HT1080 (cell line): ENCODE measurements around the gene RUNDC3A. TPM values are rescaled to one million over a fixed set of nuclear protein-coding genes. Genes with fewer than 3 reads are reported as not detected.
A peak's percentile ranks its signal among the peaks of the same experiment; 100 is the strongest.

Experiments
- DNase-seq: peaks from one replicate; pipeline ENCODE4 v3.0.0-alpha.2; 2015; ENCODE audit warnings: low read depth
- polyA plus RNA-seq, 2 experiments: library from polyadenylated mRNA; depleted of rRNA; stranded (reverse); fragments of >200 nt; gene quantifications; 2 replicates each; pipeline ENCODE4 v1.2.3, GENCODE V29; 2015
- total RNA-seq: library from RNA; depleted of rRNA; stranded (reverse); fragments of >200 nt; shearing (Covaris generic); gene quantifications from 2 replicates; pipeline ENCODE4 v1.2.3, GENCODE V29; 2014; rRNA removed

RUNDC3A gene
- 0.31 and 1.9 TPM in 2 replicates for total RNA-seq
- 1.5 and 2.3 TPM in 2 replicates for polyA plus RNA-seq (2015; cell fraction: cytosol; rRNA removed)
- 0.46 and 0.65 TPM in 2 replicates for polyA plus RNA-seq (2015; cell fraction: nucleus; rRNA removed)

DNA sequence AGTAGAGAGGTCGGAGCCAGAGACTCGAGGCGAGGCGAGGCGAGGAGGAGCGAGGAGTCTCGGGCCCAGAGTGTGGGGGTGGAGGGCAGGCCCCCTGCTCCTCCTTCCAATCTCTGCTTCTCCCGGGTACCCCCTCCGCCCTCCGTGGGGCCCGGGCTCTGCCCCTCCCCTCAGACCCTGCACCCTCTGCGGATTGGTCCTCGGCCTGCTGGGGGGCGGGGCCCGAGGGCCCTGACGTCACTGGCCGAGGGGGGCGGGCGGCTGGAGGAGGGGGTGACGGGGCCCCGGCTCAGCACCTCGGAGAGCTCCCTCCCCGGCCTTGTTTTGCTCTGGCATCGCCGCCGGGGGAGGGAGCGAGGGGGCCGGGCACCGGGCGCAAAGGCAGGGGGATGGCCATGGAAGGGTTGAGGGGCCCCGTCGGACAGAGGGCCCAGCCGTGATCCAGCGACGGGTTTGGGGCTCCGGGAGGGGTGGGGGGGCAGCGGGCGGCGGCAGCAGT, at the start of gene RUNDC3A:
Gene RUNDC3A, plus strand, starts transcription at position 282 of the 499 bp plus-strand sequence. CDS start 232 bp downstream, outside the sequence.
- no peak for DNase-seq

DNA sequence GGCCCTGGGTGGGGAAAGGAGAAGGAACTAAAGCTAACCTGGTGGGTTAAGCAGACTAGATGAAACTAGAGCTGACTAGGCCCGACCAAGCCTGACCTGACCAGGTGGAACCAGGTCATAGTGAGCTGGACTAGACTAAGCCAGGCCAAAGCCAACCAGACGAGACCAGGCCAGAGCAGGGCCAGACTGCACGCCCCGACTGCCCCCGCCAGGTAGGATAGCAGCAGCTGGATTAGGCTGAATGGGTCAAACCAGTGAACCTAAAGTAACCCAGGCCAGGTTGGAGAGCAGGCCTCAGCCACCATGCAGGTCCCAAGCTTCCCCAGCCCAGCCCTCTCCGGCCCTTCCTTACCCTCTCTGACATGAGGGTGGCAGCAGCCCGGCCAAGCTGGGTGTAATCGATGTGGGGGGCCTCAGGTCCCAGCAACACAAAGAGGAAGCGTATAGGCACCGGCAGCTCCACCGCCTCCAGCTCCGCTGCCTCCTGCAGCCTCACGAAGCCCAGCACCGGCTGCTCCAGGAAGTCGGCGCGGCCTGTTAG, 49.5 kb upstream of the RUNDC3A start:
- no peak for DNase-seq

DNA sequence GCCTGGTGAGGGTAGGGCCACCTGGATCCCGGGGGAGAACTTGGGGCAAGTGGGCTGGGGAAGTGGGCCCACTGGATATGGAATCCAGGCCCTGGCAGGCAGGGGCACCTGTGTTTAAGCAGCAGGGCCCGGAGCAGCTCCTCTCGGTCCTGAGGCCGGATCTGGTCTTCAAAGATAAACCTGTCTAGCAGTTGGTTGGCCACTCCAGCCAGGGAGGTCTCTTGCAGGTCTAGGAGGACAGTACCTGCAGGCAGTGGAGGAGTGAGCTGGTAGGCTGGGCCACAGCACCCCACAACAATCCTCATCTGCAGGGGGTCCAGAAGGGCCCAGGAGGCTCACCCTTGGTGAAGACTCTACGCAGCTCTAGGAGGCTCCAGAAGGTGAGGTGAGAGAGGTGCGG, 48.1 kb upstream of the RUNDC3A start:
- no peak for DNase-seq

DNA sequence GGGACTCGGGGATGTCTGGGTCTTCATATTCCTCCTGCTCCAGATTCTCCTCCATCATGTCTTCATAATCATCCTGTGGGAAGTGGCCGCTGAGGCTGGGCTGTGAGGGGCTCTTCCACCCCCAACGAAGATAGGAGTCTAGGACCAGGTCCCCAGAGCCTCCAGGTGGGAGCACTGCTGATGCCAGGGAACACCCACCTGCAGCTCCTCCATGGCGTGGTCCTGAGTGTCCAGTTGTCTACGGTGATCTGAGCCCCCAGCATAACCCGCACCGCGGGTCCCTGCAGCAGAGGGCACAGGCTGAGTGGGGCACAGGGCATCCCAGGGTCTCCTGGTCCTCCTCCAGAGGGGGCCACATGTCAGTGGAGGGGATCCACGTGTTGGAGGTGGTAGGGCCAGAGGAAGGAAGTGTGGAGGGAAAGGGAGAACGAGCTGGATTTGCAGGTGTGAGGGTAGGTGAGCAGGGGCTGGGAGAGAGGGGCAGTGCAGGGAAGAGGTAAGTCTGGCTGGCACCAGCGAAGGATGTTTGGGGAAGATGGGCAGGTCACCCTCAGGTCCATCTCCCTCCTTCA, 45.7 kb upstream of the RUNDC3A start:
- no peak for DNase-seq

DNA sequence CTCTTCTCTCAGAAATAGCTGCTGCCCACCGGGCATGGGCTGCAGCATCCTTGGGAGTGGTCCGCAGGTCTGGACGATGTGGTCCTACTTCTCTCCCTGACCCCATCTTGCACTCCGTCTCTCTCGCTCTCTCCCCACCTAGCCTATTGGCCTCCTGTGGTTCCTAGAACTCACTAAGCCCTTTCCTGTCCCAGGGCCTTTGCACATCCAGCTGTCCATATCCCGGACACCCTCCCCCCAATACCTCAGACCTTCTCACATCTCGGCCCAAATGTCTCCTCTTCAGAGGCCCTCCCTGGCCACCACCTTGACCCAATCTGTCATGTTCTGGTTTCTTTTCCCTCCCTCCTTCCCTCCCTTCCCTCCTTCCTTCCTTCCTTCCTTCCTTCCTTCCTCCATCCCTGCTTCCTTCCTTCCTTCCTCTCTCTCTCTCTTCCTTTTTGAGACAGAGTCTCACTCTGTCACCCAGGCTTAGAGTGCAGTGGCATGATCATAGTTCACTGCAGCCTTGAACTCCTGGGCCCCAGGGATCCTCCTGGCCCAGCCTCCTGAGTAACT, 45.0 kb upstream of the RUNDC3A start:
- DNase-seq = no peak

DNA sequence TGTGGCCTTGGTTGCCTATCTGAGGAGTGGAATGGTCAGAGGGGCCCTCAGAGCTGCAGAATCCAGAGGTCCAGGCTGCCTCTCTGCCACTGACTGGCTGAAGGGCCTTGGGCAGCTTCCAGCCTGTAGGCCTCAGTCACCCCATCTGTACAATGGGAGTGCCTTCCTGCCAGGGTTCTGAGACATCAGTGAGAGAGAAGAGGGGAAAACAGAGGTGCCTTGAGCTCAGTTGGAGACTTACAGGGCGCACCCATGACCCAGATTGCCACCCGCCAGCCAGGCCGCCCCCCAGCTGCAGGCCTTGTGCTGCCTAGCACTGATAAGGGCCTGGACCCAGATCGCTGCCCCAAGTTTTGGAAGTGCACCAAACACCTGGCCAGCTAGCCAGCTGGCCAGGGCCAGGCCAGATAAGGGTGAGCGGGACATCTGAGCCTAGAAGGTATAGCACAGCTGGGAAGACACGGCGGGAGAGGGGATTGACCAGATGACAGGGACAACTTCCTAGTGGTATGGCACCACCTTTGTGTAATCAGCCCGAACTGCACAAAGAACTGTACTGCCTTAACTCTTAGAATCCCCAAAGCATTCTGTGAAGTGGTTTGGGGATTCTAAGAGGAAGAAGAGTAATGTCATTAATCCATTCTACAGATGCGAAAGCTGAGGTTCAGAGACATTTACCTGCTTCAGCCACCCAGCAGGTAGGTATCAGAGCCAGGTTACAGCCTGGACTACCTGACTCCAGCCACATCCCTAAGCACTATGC, 41.8 kb upstream of the RUNDC3A start:
- DNase-seq = no peak

DNA sequence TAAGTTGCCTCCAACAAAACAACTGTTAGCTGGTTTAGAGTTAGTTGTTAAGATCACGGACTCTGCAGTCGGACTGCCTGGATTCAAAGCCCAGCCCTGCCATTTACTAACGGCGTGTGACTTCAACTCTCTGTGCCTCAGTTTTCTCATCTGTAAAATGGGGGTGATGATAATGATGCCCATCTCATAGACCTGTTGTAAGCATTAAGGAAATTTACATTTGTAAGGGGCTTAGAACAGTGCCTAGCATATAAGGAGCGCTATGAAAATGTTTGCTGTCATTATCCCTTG, 41.3 kb upstream of the RUNDC3A start:
- DNase-seq = no peak

DNA sequence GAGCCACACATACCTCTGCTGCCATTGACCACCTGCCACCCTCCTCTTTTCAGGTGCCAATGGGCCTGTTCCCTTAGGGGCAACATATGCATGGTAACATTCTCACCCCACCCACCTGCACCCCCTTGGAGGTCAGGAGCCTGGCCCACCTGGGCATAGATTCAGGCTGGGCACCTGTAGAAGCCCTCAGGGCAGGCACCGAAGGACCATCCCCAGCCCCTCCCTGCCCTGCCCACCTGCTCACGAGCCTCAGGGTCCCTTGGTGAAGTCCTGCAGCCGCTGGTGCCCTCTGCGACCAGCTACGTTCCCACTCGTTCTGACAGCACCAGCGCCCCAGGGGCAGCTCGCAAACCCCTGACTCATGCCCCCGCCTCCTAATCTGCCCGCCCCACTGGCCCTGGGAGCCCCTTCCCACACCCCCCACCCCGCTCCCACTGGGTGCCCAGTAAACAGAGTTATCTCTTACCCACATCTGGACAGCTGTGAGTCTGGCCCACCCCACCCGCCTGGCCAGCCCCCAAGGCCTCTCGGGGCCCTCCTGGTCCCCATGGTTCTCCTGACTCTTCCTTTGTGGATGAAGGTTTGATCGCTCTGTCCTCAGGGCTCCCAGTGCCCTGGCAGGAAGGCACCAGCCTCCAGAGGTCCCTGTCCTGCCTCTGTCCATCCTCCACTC, 40.4 kb upstream of the RUNDC3A start, which contains the start of gene SLC4A1:
Gene SLC4A1, minus strand, starts transcription at position 318 of the 673 bp plus-strand sequence. CDS start 5,269 bp downstream, outside the sequence.
- DNase-seq = no peak

DNA sequence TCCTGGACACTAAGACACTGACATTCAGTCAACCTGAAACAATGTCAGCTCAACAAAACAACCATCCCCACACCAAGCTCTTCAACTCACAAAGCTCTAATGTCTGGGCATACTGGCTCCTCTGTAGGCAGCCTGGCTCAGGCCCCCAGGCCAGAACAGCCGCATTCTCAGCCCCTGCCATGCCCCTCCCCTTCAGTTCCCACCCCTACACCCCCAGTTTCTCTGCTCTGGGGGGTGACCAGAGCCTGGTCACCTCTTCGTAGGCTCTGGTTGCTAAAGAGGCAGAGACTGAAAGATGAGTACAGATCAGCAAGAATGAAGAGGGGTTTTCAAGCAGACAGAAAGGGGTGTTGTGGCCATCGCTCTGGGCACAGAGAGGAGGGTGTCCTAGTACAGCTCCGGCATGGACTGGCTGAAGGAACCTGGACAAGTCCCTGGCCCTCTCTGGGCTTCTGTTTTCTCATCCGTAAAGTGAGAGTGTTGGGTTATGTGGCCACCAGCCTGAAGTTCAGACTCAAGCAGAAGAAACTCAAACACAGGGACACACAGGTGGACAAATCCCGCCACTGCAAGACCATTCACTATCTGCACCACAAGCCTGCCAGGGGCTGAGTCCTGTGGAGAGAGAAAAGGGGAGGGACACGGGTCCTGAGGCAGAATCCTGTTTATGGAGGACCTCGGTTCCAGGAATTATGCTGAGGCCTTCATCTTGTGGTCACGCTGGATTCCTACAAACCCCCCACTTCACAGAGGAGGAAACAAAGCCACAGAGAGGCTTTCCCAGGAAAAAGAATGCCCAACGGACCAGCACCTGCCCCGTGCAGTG, 39.5 kb upstream of the RUNDC3A start:
- DNase-seq = no peak

DNA sequence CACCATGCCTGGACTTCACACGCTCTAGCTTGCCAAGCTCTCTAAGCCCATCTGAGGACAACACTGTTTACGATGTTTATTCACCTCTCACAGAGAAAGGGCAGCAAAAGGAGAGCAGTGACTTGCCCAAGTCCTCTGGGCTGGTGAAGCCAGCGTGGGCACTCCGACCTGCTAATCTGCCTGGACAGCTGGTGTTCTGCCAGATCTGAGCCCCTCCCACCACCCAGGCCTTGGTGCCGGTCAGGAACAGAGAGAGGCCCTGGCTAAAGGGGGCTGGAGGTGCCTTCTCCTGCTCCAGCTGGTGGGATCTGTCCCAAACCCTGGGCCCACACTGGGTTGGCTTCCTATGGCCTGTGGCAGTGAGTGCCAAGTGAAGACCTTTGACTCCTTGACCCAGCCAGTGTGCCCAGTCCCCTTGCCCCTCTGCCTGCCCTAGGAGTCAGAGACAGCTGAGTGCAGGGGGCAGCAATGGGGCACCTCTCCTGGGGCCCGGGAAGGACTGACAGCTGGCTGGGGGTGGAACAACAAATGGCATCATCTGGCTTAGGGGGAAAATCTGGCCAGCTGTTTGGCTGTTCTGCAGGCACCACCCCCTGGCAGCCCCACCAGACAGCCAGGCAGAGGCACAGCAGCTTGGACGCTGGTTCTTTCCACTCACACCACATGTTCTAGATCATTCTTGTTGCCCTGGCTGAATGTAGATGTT, 38.7 kb upstream of the RUNDC3A start:
- DNase-seq = no peak

DNA sequence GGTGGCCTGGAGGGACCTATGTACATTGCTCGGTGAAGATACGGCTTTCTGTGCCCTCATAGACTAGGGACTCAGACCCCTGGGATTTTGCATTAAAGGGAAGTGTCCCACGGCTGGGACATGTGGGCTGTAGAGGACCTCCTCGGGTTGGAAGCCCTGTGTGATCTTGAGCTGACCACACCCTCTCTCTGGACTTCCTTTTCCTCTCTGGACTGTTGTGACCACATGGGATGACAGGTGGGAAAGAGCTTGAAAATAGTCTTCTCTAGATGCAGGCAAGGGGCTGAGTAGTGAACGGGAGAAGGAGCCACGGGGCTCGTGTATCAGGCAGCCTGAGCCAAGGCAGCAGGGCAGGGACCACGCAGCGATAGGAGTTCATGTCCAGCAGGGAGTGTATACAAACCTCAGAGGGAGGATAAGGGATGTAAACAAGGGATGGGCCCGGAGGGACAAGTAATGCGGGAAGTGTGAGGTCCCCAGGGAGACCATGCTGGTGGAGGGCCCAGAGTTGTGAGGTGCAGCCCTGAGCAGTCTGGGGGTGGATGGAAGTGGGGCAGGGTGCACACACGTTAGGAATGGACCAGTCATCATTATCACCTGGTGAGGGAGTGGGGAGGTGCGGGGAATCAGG, 36.0 kb upstream of the RUNDC3A start:
- no peak for DNase-seq

DNA sequence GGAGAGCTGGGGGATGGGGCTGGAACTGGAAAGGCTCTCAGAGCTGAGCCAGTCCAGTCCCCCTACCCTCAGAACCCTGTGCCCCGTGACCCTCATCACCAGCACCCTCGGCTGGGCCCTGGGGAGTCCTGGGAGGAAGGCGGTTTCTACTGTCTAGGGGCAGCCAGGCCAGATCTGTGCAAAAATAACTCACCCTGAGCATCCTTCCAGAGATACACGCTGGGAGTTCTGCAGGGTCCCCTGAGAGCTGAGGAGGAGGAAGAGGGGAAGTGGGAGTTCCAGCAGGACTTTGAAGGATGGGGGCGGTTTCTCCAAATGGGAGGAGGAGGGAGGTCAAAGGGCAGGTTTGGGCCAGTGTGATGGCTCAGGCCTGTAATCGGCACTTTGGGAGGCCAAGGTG, 35.4 kb upstream of the RUNDC3A start:
- DNase-seq = no peak

DNA sequence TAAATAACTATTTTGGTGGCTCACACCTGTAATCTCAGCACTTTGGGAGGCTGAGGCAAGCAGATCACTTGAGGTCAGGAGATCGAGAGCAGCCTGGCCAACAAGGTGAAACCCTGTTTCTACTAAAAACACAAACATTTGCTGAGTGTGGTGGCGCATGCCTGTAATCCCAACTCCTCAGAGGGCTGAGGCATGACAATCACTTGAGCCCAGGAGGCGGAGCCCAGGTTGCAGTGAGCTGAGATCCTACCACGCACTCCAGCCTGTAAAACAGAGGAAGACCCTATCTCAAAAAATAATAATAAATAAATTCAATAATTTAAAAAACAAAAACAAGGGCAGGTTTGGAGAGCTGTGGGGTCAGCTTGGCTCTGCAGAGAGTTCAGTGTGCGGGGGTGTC, 34.8 kb upstream of the RUNDC3A start:
- DNase-seq = no peak

DNA sequence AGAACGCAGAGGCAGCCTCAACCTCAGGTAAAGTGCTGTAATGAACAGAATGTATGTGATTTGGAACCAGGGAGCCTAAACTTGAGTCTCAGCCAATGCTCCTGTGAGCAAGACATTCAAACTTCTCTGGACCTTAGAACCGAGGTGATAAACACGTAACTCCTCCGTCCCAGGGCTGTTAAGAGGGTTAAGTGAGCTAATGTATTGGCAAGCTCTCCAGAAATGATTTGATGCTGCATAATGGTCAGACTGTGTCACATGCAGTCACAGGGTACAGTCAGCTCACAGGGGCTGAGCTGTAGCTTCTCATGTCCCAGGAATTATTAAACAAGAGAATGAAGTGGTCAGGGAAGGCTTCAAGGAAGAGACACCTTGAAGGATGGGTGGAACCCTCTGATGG, 30.4 kb upstream of the RUNDC3A start:
- no peak for DNase-seq

DNA sequence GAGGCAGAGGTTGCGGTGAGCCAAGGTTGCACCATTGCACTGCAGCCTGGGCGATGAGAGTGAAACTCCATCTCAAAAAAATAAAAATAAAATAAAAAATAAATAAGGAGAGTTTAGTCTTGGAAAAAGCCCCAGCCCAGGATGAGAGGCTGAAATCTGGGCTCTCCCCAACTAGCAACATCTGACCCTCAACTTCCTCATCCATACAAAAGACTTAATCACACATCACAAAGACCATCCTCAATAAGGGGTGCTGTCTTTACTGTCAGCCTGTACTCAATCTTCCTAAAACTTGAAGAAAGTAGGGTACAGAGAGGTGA, 29.1 kb upstream of the RUNDC3A start:
- no peak for DNase-seq

DNA sequence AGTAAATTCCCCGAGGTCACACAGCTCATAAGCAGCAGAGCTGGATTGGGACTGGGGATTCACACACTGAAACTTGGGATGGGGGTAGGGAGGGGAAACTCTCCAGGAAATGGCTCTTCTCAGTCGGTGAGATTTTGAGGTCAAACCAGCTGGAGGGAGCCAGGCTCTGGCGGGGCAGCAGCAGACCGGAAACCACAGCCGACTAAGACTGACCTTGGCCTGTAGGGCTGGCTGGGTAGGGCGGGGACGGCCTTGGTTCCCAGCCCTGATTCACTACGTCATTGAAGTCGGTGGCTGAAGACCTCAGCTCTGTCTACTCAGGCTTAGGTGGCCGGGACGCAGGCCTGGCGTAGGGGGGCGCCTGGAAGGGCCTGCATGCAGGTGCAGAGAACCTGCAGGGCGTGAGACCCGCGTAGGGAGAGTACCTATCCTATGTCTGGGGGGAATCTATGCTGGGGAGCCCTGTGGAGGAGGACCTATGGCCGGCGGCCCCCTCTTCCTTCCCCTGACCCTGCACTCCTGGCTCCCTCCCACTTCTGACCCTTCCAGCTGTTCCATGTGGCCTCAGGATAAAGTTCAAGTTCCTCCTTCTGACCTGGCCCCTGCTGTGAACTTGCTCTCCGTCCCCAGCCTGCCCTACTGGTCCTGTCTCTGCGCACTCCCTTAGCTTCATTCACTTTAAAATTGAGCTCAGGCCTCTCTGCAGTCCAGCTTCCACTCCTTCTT, 28.6 kb upstream of the RUNDC3A start:
- peak; percentile 97 for DNase-seq

DNA sequence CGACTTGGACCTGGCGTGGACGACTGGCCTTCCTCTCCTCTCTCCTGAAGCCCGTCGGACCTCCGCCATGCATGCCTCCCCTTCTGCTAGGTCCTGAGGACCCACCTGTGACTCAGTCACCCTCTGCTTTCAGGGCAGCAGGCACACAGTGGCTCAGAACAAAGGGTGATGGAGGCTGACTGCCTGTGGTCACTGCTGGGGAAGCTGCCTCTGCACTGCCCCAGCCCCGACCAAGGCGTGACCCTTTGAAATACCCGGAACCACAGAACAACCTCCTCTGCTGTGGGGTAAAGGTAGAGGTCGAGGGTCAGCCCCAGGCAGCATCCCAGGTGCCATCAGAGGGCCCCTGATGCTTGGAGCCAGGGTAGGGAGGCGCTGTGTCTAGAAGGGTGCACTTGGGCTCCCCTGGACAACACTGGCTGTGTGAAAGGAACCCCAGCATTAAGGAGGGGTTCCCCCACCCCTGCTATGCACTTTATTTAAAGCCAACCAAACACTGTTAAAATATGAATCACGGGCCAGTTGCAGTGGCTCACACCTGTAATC, 27.9 kb upstream of the RUNDC3A start:
- DNase-seq = no peak

DNA sequence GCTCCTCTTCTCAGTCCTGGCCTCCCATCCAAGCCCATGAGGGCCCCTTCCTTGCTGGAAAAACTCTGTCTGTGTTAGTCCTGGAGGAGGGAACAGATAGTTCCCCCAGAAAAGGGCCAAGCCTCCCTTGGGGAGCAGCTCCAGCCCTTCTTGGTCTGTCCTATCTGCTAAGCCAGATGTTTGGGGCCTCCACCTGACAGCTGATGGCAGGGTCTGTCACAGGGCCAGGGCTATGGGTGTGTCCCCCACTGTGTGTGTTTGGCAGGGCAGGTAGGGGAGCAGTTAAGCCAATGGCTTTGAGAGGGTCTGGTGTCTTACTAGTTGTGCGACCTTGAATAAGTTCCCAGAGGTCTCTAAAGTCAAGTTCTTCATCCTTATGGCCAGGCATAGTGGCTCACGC, 26.8 kb upstream of the RUNDC3A start:
- DNase-seq = no peak

DNA sequence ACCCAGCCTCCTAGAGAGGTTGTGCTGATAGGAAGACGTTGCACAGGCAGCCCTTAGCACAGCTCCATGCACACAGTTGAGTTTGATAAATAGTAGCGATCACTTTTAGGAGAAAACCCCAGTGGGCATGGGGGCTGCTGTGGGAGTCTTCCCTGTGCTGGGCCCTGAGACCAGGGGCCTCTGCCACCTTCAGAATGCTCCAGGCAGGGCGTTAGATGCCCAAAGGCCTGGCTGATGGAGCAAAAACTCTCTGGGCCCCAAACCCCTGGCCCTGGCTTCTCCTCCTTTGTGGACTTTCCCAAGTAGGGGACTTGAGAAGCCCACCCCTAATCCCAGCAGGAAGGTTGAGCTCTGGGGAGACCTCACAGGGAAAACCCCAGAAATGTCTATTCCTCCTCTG, 26.1 kb upstream of the RUNDC3A start:
- DNase-seq = no peak
